GM21825 (cell line): ENCODE data around the gene ODF4.
"Not testable (repeated sequence)": the region's sequence is repeated elsewhere in the genome, so short reads cannot be mapped to it uniquely, and the experiment has no call there.

Experiments used
- ATAC-seq: cut with Tn5 transposase; IDR thresholded peaks from one replicate; pipeline ENCODE4 v1.9.1; 2021; ENCODE audit warnings: mild to moderate bottlenecking, moderate library complexity; ENCODE audit not compliant: unreplicated experiment

The ODF4 gene

GRCh38 chr17:8392674-8393469, 53.2 kb downstream of the ODF4 start:
- ATAC-seq: no peak

GRCh38 chr17:8393470-8394231, 54.0 kb downstream of the ODF4 start:
- ATAC-seq: no peak

GRCh38 chr17:8394497-8394896, 54.9 kb downstream of the ODF4 start:
- not testable (repeated sequence) for ATAC-seq
